Measurements from ENCODE around the gene NEK10. TPM values are rescaled to one million over a fixed set of nuclear protein-coding genes. Genes with fewer than 3 reads are reported as not detected.
A peak's percentile ranks its signal among the peaks of the same experiment; 100 is the strongest.

NEK10 gene
- total and polyA plus RNA-seq, 2 of the 4 experiments (the other 2 are of a cell fraction), result 2.2 to 6.6 TPM

DNA sequence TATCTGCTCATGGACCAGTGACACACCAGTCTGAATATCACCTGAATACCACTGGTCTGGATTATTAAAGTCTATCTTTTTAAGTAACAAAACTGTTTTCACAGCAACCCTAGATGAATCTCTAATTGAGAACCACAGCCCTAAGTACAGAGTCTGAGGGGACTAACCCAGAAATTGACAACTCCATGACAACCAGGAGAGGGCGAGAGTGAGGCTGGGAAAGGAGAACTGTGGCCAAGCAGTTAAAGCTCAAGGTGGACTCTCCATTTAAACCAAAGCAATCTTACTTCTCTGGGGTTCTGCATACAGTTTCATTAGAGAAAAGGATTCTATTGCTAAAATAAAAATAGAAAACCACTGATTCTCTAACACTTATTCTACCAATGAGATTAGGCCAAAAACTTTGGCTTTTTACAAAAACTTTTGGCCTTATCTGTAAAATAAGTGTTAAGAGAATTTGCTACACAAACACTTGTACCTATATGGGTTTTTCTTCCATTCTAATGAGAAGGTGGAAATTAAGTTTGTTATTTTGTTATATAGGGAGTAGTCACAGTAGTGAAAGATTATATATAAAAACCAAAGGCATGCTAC is 11.4 kb downstream of the NEK10 start:
- Histone ChIP-seq H3K79me1 (ENCODE audit: low read depth in 1 of 2, low read length in 2 of 2) (no peaks in the 10 kb centered on the region), H2BK120ac (ENCODE audit: low read depth, low read length) (no peak overlapping the region), H3K18ac (ENCODE audit: low read depth, low read length) (no peak overlapping the region), H4K91ac (ENCODE audit: insufficient read depth, low read depth, low read length) (no peak overlapping the region), H3K27me3 (ENCODE audit: control insufficient read depth, insufficient read depth, low read length) (no peaks in the 10 kb centered on the region), H3K36me3 (ENCODE audit: control insufficient read depth, insufficient read depth, low read length) (no peaks in the 10 kb centered on the region), H3K4me2 (ENCODE audit: low read depth, low read length) (no peak overlapping the region), H3K9me3 (ENCODE audit: control insufficient read depth, insufficient read depth, low read length) (no peaks in the 10 kb centered on the region), H3K14ac (replicated peaks; ENCODE audit: low read depth, low read length) (no peak overlapping the region), H2BK15ac (ENCODE audit: low read depth, low read length) (no peak overlapping the region), H3K56ac (ENCODE audit: extremely low read depth, insufficient read depth, low read length) (no peak overlapping the region), H4K20me1 (ENCODE audit: insufficient read depth, low read length) (no peaks in the 10 kb centered on the region), H2AFZ (replicated peaks; ENCODE audit: low read length, poor library complexity) (no peak overlapping the region), H2BK20ac (ENCODE audit: low read depth, low read length) (no peak overlapping the region), H3K23ac (ENCODE audit: low read depth, low read length) (no peak overlapping the region), H3K4me3 (ENCODE audit: insufficient read depth, low read depth, low read length) (no peak overlapping the region), H2AK9ac (replicated peaks; ENCODE audit: low read depth, low read length, poor library complexity) (no peak overlapping the region), H3K9ac (ENCODE audit: low read depth, low read length) (no peak overlapping the region), H4K5ac (ENCODE audit: low read depth, low read length) (no peak overlapping the region), H2BK5ac (ENCODE audit: low read depth, low read length, poor library complexity, severe bottlenecking) (no peak overlapping the region), H3K27ac (ENCODE audit: insufficient read depth, low read length) (no peak overlapping the region), H3K9me1 (ENCODE audit: insufficient read depth, low read length) (0 out of 2 replicates have a peak, but pooled peaks cover 2% of the 10 kb centered on the region), H4K8ac (ENCODE audit: low read depth in 2 of 2, low read length in 2 of 2) (no peak overlapping the region), H3K4ac (ENCODE audit: low read depth, low read length) (no peak overlapping the region), H2AK5ac (ENCODE audit: low read depth, low read length) (no peak overlapping the region), H3K4me1 (ENCODE audit: control insufficient read depth, insufficient read depth, low read length) (peaks cover 4% of the 10 kb centered on the region; the same call in 1 of the 2 replicates)
- DNase-seq (peak; percentile 56), ATAC-seq (ENCODE audit: low read depth) (peak; percentile 66)
- WGBS, 2 experiments (ENCODE audit: extremely low coverage in 2 of 2, insufficient read length in 1 of 2), result no CpG with 5 or more reads among the region's 1 CpG
- no TSS peak for BruUV-seq (replicated peaks)
- dilution Hi-C loops (cut with HindIII; ENCODE audit: low sequenced_read_pairs, unreplicated experiment) (no loop called here), intact Hi-C loops (cut with micrococcal nuclease) (loop anchor here (5.0 kb wide), 1 partner anchor 45 kb away; no protein-coding TSS in a partner anchor), in situ Hi-C loops (cut with MboI; ENCODE audit: low sequenced_read_pairs) (no loop called here)
- ChIA-PET POLR2A (ENCODE audit: unreplicated experiment) (no interaction called here), CTCF (interaction anchor here (0.6 kb wide), 3 partner anchors 9 to 322 kb away, joined by 3 to 4 read pairs (median 3); no protein-coding TSS in a partner anchor)
- no peak for TF ChIP-seq NFE2L2 (IDR thresholded peaks at IDR 0.05; ENCODE audit: low read depth, low read length)
- peak; percentile 51 for TF ChIP-seq SMC3 (IDR thresholded peaks at IDR 0.05; ENCODE audit: low read depth, low read length)
- TF ChIP-seq RAD21 (IDR thresholded peaks at IDR 0.05; ENCODE audit: low read length), result peak; percentile 52
- TF ChIP-seq MXI1 (IDR thresholded peaks at IDR 0.05; ENCODE audit: borderline replicate concordance, low read depth, low read length), result no peak
- TF ChIP-seq, protein P1, sequence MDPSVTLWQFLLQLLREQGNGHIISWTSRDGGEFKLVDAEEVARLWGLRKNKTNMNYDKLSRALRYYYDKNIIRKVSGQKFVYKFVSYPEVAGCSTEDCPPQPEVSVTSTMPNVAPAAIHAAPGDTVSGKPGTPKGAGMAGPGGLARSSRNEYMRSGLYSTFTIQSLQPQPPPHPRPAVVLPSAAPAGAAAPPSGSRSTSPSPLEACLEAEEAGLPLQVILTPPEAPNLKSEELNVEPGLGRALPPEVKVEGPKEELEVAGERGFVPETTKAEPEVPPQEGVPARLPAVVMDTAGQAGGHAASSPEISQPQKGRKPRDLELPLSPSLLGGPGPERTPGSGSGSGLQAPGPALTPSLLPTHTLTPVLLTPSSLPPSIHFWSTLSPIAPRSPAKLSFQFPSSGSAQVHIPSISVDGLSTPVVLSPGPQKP (IDR thresholded peaks at IDR 0.05; ENCODE audit: borderline replicate concordance, low read depth, low read length), result no peak
- TF ChIP-seq, protein P2, sequence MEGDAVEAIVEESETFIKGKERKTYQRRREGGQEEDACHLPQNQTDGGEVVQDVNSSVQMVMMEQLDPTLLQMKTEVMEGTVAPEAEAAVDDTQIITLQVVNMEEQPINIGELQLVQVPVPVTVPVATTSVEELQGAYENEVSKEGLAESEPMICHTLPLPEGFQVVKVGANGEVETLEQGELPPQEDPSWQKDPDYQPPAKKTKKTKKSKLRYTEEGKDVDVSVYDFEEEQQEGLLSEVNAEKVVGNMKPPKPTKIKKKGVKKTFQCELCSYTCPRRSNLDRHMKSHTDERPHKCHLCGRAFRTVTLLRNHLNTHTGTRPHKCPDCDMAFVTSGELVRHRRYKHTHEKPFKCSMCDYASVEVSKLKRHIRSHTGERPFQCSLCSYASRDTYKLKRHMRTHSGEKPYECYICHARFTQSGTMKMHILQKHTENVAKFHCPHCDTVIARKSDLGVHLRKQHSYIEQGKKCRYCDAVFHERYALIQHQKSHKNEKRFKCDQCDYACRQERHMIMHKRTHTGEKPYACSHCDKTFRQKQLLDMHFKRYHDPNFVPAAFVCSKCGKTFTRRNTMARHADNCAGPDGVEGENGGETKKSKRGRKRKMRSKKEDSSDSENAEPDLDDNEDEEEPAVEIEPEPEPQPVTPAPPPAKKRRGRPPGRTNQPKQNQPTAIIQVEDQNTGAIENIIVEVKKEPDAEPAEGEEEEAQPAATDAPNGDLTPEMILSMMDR (conservative IDR thresholded peaks at IDR 0.05; ENCODE audit: low read depth, low read length), result peak; percentile 57
